OCI-LY3 (cell line): ENCODE measurements around the gene DTX3.

ENCODE experiments used
- H2AFZ ChIP-seq: fragments of 200-600, 300-600 bp; shearing (Covaris generic); 2 replicates; pipeline ENCODE4 v1.6.0; 2014; ENCODE audit warnings: antibody characterized with exemption, low read depth, low read length
- H3K27ac ChIP-seq: fragments of 200-600, 300-600 bp; sonication (generic); 2 replicates; pipeline ENCODE4 v1.5.1; 2014; ENCODE audit warnings: mild to moderate bottlenecking, low read length, moderate library complexity, mixed read lengths
- H3K27me3 ChIP-seq: fragments of 200-600, 300-600 bp; sonication (generic); 2 replicates; pipeline ENCODE4 v1.6.1; 2014; ENCODE audit warnings: low read depth, low read length, mixed read lengths
- H3K36me3 ChIP-seq: fragments of 200-600, 300-600 bp; sonication (generic); replicated peaks from 2 replicates; pipeline ENCODE3; 2014; ENCODE audit warnings: low read depth, low read length, mixed read lengths
- H3K4me1 ChIP-seq: fragments of 300-600, 200-600 bp; sonication (generic); 2 replicates; pipeline ENCODE4 v1.6.1; 2014; ENCODE audit warnings: low read length, mixed read lengths
- H3K4me2 ChIP-seq: fragments of 200-600, 300-600 bp; sonication (generic); 2 replicates; pipeline ENCODE4 v1.6.1; 2014; ENCODE audit warnings: low read length, mixed read lengths
- H3K4me3 ChIP-seq: fragments of 300-600, 200-600 bp; sonication (generic); 2 replicates; pipeline ENCODE4 v1.5.1; 2014; ENCODE audit warnings: antibody characterized with exemption, mild to moderate bottlenecking, low read length, moderate library complexity
- H3K79me2 ChIP-seq: fragments of 300-600, 200-600 bp; shearing (Covaris generic); 2 replicates; pipeline ENCODE4 v1.6.1; 2014; ENCODE audit warnings: mild to moderate bottlenecking, low read length, mixed read lengths
- H3K9ac ChIP-seq: fragments of 300-600, 200-600 bp; shearing (Covaris generic); 2 replicates; pipeline ENCODE4 v1.6.0; 2014; ENCODE audit warnings: mild to moderate bottlenecking, low read length, moderate library complexity
- H3K9me3 ChIP-seq: fragments of 200-600, 300-600 bp; shearing (Covaris generic); 2 replicates; pipeline ENCODE4 v1.6.1; 2014; ENCODE audit warnings: low read length, mixed read lengths; ENCODE audit not compliant: insufficient read depth
- H4K20me1 ChIP-seq: fragments of 200-600, 300-600 bp; sonication (generic); 2 replicates; pipeline ENCODE4 v1.6.1; 2016; ENCODE audit warnings: low read length, mixed read lengths; ENCODE audit not compliant: insufficient read depth
- EZH2phosphoT487 ChIP-seq: fragments of 200-600 bp; shearing (Covaris generic); IDR thresholded peaks from 2 replicates; pipeline ENCODE4 v1.6.1; 2018; ENCODE audit warnings: antibody characterized with exemption, mixed run types, low read depth
- TF ChIP-seq, protein P1 (sequence below): fragments of 200-600, 300-600 bp; sonication (generic); IDR thresholded peaks from 2 replicates; pipeline ENCODE4 v1.5.1; 2014; ENCODE audit warnings: antibody characterized with exemption, low read length, low read depth

The DTX3 gene

DNA sequence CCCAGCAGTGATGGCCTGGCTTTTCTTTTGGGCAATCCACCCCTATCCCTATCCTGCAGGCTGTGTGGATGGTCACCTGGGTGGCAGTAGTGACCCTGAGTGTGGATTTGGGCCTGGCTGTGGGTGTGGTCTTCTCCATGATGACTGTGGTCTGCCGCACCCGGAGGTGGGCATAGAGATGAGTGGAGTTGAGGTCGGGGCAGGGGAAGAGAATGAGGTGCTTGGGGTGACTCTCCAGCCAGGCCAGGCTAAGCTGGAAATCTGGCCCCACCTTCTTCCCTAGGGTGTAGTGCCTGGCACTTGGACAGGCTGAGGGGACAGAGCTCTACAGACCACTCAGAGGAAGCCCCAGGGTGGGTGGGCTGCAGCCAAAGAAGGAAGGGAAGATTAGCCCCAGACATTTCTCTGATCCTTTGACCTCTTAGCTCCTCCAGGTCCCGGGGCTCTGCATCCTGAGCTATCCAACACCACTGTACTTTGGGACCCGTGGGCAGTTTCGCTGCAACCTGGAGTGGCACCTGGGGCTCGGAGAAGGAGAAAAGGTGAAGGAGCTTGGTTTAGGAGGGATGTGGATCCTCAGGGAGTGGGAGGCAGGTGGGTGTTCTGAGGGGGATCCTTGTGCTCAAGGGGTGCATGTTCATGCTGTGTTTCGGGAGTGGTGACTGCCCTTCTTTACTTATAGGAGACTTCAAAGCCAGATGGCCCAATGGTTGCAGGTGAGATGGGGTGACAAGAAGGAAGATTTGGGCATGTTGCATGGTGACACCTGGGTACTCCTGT, 20.0 kb downstream of the DTX3 start:
- H3K9me3 ChIP-seq = no peaks in the 10 kb centered on the region
- H3K4me2 ChIP-seq = no peak overlapping the region
- no peaks in the 10 kb centered on the region for H3K27me3 ChIP-seq
- TF ChIP-seq, protein P1, sequence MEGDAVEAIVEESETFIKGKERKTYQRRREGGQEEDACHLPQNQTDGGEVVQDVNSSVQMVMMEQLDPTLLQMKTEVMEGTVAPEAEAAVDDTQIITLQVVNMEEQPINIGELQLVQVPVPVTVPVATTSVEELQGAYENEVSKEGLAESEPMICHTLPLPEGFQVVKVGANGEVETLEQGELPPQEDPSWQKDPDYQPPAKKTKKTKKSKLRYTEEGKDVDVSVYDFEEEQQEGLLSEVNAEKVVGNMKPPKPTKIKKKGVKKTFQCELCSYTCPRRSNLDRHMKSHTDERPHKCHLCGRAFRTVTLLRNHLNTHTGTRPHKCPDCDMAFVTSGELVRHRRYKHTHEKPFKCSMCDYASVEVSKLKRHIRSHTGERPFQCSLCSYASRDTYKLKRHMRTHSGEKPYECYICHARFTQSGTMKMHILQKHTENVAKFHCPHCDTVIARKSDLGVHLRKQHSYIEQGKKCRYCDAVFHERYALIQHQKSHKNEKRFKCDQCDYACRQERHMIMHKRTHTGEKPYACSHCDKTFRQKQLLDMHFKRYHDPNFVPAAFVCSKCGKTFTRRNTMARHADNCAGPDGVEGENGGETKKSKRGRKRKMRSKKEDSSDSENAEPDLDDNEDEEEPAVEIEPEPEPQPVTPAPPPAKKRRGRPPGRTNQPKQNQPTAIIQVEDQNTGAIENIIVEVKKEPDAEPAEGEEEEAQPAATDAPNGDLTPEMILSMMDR = no peak
- no peak for TF ChIP-seq EZH2phosphoT487
- H3K36me3 ChIP-seq = no peaks in the 10 kb centered on the region
- H3K4me1 ChIP-seq = no peaks in the 10 kb centered on the region
- H2AFZ ChIP-seq = no peak overlapping the region
- H3K4me3 ChIP-seq = no peak overlapping the region
- H3K27ac ChIP-seq = no peak overlapping the region
- H3K9ac ChIP-seq = no peak overlapping the region
- H3K79me2 ChIP-seq = no peaks in the 10 kb centered on the region
- no peaks in the 10 kb centered on the region for H4K20me1 ChIP-seq

DNA sequence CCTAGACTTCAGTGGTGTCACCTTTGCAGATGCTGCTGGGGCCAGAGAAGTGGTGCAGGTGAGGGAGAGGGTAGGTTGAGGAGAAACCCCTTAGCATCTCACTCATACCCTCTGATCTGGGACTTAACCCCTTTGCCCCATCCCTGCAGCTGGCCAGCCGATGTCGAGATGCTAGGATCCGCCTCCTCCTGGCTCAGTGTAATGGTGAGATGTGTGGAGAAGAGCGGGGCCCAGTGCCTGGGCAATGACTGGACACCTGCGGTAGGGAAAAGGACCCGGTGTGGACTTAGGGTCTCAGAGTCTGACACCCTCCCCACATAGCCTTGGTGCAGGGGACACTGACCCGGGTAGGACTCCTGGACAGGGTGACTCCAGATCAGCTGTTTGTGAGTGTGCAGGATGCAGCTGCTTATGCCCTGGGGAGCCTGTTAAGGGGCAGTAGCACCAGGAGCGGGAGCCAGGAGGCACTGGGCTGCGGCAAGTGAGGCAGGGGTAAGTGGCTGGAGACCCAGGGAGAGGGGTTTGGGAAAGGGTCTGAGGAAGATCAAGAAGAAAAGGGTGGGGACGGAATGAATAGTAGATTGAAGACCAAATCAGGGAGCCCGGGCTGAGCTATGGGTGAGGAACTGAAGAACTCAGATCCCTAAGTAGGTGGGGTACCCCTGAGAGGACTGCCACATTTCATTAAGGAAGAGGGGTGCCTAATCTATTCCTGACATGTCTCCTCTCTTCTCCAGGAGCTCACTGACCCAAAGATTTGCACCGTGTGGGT, 20.8 kb downstream of the DTX3 start:
- Histone ChIP-seq H3K9me3 (no peaks in the 10 kb centered on the region), H3K4me3 (no peak overlapping the region), H3K4me2 (no peak overlapping the region), H3K27me3 (no peaks in the 10 kb centered on the region), H2AFZ (no peak overlapping the region), H3K9ac (no peak overlapping the region), H3K79me2 (no peaks in the 10 kb centered on the region), H3K4me1 (no peaks in the 10 kb centered on the region), H3K27ac (no peak overlapping the region), H4K20me1 (no peaks in the 10 kb centered on the region), H3K36me3 (no peaks in the 10 kb centered on the region)
- TF ChIP-seq EZH2phosphoT487 = no peak
- TF ChIP-seq, protein P1 = no peak

DNA sequence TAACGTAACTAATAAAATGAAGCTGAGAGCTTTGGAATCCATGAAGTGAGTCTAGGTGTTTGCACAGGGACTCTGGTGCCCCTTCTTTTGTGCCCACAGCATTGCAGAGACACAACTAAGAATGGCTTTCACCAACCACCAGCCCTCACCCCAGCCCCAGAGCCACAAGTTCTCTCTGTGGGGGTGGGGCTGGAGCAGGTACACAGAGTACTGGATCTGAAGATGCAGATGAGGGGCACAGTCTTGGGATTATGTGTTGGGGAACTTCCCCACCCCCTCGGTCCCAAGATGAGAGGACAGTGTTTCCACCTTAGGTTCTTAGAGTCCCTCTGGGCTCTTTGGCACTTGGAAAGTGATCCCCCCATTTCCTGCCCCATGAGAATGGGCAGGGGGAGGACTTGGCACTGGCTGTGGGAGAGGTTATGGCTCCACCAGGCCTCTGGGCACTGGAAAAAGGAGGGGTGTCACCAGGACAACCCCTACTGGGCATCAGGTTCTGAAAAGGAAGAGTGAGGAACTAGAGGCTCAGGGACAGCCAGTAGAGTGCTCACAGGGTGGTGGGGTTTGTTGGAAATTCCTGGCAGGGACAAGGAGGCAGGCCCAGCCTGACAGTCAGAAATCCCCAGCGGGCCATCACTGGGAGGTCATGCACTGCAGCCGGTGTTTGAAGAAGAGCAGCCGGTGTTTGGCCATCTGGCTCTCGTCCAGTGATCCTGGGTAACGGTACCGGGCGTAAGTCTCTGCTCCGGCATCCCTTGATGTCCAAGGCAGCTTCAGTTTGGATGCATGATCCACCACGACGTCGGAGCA, 21.7 kb downstream of the DTX3 start:
- Histone ChIP-seq H3K79me2 (no peaks in the 10 kb centered on the region), H3K4me2 (no peak overlapping the region)

More for the DNA sequence above, 21.7 kb downstream of the DTX3 start:
- Histone ChIP-seq H3K27ac (no peak overlapping the region), H4K20me1 (no peaks in the 10 kb centered on the region), H3K4me3 (no peak overlapping the region), H3K9me3 (no peaks in the 10 kb centered on the region), H3K27me3 (no peaks in the 10 kb centered on the region), H3K36me3 (no peaks in the 10 kb centered on the region), H2AFZ (no peak overlapping the region), H3K4me1 (no peaks in the 10 kb centered on the region), H3K9ac (no peak overlapping the region)
- TF ChIP-seq, protein P1 = no peak
- TF ChIP-seq EZH2phosphoT487 = no peak
